WI38 (cell line): ENCODE measurements around the gene MAP2K4.
"Not testable (repeated sequence)": the region's sequence is repeated elsewhere in the genome, so short reads cannot be mapped to it uniquely, and the experiment has no call there.

Experiments used
- H3K4me3 ChIP-seq: 2 replicates; pipeline ENCODE4 v1.5.1; 2011; ENCODE audit warnings: low read depth, mild to moderate bottlenecking, control low read depth, low read length
- CTCF ChIP-seq: IDR thresholded peaks from 2 replicates; pipeline ENCODE4 v1.5.1; 2012; ENCODE audit warnings: low read depth, mild to moderate bottlenecking, control low read depth, low read length

The MAP2K4 gene

DNA sequence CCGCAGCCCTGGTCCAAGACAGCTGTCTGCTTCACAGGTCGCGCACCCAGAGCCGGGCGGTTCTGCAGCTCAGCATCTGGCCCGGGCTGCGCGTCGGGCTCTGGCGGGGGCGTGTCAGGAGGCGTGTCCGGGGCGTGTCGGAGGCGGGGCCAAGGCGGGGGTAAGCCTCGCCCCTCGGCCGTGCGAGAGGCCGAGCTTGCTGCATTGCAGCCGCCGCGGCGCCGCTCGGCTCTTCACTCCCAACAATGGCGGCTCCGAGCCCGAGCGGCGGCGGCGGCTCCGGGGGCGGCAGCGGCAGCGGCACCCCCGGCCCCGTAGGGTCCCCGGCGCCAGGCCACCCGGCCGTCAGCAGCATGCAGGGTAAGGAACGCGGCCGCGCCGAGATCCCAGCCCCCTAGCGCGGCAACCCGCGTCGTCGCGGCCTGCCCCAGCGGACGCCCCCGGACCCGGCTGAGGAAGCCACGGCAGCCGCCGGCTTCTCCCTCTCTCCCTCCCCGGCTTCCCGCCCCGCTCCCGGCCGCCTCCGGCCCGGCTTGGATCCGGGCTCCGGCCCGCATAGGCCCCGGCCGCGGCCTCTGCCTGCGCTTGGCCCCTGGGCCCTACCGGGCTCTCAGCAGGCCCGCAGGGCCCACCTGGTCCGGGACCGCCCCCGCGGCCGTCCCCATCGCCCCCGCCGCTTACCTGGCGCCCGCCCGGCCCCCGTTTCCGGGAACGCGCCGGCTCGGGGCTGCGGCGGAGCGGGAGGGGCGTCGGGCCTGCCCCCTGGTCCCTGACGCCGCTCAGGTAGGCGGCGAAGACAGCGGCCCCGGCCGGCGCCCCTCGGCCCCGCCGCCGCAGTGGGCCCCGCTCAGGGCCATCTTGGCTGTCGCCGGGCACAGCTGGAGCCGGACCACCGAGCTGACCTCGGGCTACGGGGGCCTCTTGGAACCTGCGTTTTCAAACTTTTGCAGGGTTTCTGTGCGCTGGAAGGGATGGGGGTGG is at the start of gene MAP2K4:
Gene MAP2K4, plus strand, starts transcription at position 236 of the 981 bp plus-strand sequence. Its CDS starts 10 bp downstream, at position 246.
- no peak for TF ChIP-seq CTCF
- peak within 1 kb of the TSS; percentile 74 for H3K4me3 ChIP-seq

- not testable (repeated sequence) for H3K4me3 ChIP-seq
Observed at GRCh38 chr17:11972741-11973140, 47.9 kb upstream of the MAP2K4 start.

DNA sequence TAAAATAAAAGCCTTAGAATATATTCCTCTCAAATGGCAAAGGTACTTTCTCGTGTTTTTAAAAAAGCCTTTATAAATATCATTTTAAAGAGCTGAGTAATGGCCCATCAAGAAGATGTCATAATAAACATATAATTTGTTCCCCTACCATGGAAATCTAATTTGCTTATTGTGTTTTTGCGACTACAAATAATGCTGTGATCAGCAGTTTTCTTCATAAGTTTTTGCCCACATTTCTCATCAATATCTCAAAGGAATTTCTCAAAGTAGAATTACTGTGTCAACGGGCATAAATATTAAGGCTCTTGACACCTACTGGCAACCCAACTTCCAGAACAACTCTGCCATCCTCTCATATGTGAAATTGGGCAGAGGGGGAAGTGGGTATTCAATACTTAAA is 40.9 kb upstream of the MAP2K4 start:
- no peak for TF ChIP-seq CTCF
- no peak overlapping the region for H3K4me3 ChIP-seq

DNA sequence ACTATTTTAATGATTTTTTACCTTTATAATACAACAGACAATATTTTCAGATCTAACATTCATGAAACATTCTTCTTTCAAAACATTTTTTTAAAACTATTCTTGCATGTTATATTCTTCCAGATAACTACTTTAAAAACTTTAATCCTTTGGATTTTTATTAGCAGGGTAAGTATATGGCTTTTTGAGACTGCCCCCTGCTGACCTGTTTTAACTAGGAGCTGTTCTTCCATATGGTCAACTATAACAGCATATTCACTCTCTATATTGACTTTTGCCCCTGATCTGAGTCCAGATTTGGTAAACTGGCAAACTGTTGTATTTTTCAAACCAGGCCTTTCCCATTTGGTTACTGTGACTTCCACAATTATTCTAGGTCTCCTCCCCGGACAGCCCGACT is 39.9 kb upstream of the MAP2K4 start:
- TF ChIP-seq CTCF, result no peak
- no peak overlapping the region for H3K4me3 ChIP-seq

DNA sequence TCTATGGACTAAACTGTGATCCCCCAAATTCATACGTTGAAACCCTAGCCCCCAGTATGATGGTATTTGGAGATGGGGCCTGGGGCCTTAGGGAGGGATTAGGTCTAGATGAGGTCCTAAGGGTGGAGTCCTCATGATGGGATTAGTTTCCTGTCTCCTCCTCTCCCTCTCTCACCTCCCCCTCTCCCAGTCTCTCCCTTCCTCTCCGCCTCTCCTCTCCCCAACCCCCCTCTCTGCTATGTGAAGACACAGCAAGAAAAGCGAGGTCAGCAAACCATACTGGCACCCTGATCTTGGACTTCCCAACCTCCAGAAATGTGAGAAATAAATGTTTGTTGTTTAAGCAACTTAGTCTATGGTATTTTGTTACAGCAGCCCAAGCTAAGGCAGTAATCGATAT is 38.8 kb upstream of the MAP2K4 start:
- no peak for TF ChIP-seq CTCF
- H3K4me3 ChIP-seq, result no peak overlapping the region

- no peak overlapping the region for H3K4me3 ChIP-seq
- TF ChIP-seq CTCF, result no peak
Observed at GRCh38 chr17:11986179-11986941, 34.3 kb upstream of the MAP2K4 start.

DNA sequence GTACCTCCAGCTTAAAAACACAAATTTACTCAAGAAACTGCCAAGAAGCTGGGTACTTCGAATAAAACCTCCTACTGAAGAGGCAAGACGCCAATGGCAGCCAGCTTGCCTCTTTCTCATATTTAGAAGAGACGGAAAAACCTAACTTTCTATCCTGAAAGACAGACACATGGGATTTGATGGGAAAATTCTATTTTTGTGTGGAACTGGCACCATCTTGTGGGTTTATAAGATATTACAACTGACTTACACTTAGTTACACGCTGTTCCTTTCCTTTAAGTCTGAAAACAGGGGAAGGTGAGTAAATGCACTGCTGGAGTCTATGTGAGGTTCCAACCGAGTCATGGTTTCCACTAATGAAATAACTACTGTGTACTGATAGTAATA is 33.7 kb upstream of the MAP2K4 start:
- peak; percentile 51 for TF ChIP-seq CTCF
- H3K4me3 ChIP-seq, result no peak overlapping the region
